ENCODE measurements around the gene SLC6A7.

Gene SLC6A7

GRCh38 chr5:150251504-150251903 is 61.6 kb downstream of the SLC6A7 start:
- Histone ChIP-seq H3K27ac (no peak overlapping the region), H3K4me2 (no peak overlapping the region), H3K4me3 (IDR thresholded peaks at IDR 0.05; ENCODE audit: insufficient read depth, low read depth, low read length) (no peak overlapping the region), H2AFZ (ENCODE audit: low read depth) (no peak overlapping the region), H3K36me3 (ENCODE audit: insufficient read depth) (no peaks in the 10 kb centered on the region), H3K27me3 (ENCODE audit: insufficient read depth, low read depth) (no peaks in the 10 kb centered on the region), H3K4me1 (ENCODE audit: low read depth, poor library complexity, severe bottlenecking) (no peaks in the 10 kb centered on the region), H3K79me2 (ENCODE audit: insufficient read depth, low read depth) (no peaks in the 10 kb centered on the region), H4K20me1 (ENCODE audit: insufficient read depth) (no peaks in the 10 kb centered on the region), H3K9ac (no peak overlapping the region)
- no peak for TF ChIP-seq CTCF (conservative IDR thresholded peaks at IDR 0.05; ENCODE audit: low read depth, low read length)

DNA sequence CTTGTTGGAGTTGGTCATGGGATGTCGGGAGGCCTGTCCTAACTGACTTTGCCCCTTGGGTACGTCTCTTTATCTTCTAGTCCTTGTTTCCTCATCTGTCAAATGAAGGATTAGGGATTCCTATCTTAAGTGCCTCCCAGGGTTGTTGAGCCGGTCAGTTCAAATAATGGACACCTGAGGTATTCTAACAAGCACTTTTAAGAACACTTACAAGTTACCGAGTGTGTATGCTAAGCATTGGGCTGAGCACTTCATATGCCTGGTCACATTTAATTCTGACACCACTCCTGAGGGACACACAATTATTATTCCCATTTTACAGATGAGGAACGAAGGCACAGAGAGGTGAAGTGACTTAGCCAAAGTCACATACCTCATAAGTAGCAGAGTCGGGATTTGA is 62.6 kb downstream of the SLC6A7 start:
- Histone ChIP-seq H3K79me2 (ENCODE audit: insufficient read depth, low read depth) (no peaks in the 10 kb centered on the region), H3K9ac (no peak overlapping the region), H3K27me3 (ENCODE audit: insufficient read depth, low read depth) (no peaks in the 10 kb centered on the region), H4K20me1 (ENCODE audit: insufficient read depth) (no peaks in the 10 kb centered on the region), H2AFZ (ENCODE audit: low read depth) (no peak overlapping the region), H3K4me1 (ENCODE audit: low read depth, poor library complexity, severe bottlenecking) (no peaks in the 10 kb centered on the region), H3K36me3 (ENCODE audit: insufficient read depth) (no peaks in the 10 kb centered on the region), H3K27ac (no peak overlapping the region), H3K4me3 (IDR thresholded peaks at IDR 0.05; ENCODE audit: insufficient read depth, low read depth, low read length) (no peak overlapping the region), H3K4me2 (no peak overlapping the region)
- TF ChIP-seq CTCF (conservative IDR thresholded peaks at IDR 0.05; ENCODE audit: low read depth, low read length): no peak

DNA sequence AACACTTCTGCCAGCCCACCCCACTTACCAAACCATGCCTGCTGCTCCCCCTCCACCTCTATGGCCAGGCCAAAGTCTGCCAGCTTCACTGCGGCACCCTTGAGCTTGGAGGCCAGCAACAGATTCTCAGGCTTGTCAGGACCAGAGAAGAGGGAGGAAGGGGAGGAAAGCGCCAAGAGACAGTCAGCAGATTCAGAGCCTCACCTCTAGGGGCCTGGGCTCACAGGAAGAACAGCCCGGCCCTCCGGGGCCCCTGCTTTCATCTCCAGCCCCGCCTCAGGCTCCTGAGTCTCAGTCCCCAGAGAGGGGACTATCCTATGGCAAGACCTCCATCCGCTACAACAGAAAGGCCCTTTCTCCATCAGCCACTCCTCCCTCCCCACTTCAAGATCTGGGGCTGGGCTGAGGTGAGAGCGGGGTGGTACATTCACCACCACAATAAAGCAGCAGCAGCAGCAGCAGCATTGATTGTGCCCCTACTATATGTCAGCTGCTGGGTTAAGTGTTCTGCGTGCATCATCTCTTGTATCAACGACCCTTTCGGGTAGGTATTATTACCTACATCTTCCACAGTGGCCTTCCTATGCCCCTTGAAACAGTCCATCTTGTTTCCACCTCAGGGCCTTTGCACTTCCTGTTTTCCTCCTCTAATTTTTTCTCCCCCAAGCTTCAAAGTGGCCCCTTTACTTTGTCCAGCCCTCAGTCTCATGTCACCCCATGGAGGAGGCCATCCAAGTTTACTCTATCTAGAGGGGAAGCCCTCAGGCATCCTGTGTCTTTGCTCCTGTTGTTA is 63.8 kb downstream of the SLC6A7 start:
- Histone ChIP-seq H2AFZ (ENCODE audit: low read depth) (no peak overlapping the region), H4K20me1 (ENCODE audit: insufficient read depth) (no peaks in the 10 kb centered on the region), H3K4me3 (IDR thresholded peaks at IDR 0.05; ENCODE audit: insufficient read depth, low read depth, low read length) (no peak overlapping the region), H3K36me3 (ENCODE audit: insufficient read depth) (no peaks in the 10 kb centered on the region), H3K79me2 (ENCODE audit: insufficient read depth, low read depth) (no peaks in the 10 kb centered on the region), H3K4me1 (ENCODE audit: low read depth, poor library complexity, severe bottlenecking) (no peaks in the 10 kb centered on the region), H3K4me2 (no peak overlapping the region), H3K9ac (no peak overlapping the region), H3K27ac (no peak overlapping the region), H3K27me3 (ENCODE audit: insufficient read depth, low read depth) (no peaks in the 10 kb centered on the region)
- TF ChIP-seq CTCF (conservative IDR thresholded peaks at IDR 0.05; ENCODE audit: low read depth, low read length): no peak

- Histone ChIP-seq H3K4me3 (IDR thresholded peaks at IDR 0.05; ENCODE audit: insufficient read depth, low read depth, low read length) (no peak overlapping the region), H3K79me2 (ENCODE audit: insufficient read depth, low read depth) (no peaks in the 10 kb centered on the region), H3K4me2 (no peak overlapping the region), H3K27ac (no peak overlapping the region), H3K9ac (no peak overlapping the region), H2AFZ (ENCODE audit: low read depth) (no peak overlapping the region), H3K27me3 (ENCODE audit: insufficient read depth, low read depth) (no peaks in the 10 kb centered on the region), H4K20me1 (ENCODE audit: insufficient read depth) (no peaks in the 10 kb centered on the region), H3K36me3 (ENCODE audit: insufficient read depth) (no peaks in the 10 kb centered on the region), H3K4me1 (ENCODE audit: low read depth, poor library complexity, severe bottlenecking) (no peaks in the 10 kb centered on the region)
- TF ChIP-seq CTCF (conservative IDR thresholded peaks at IDR 0.05; ENCODE audit: low read depth, low read length): no peak
Observed at GRCh38 chr5:150254363-150254762, 64.5 kb downstream of the SLC6A7 start.
